HEK293 (cell line): ENCODE measurements around the gene E4F1.

Source experiments
- CTCF ChIP-seq: fragments of 450-650 bp; formaldehyde crosslinking; IDR thresholded peaks from 2 replicates; pipeline ENCODE4 v1.5.1; 2016; ENCODE audit warnings: missing biosample characterization, missing genetic modification characterization
- ZNF132 ChIP-seq: fragments of 450-650 bp; formaldehyde crosslinking; IDR thresholded peaks from 2 replicates; pipeline ENCODE4 v1.5.1; 2017; ENCODE audit warnings: missing biosample characterization, missing genetic modification characterization, borderline replicate concordance

GRCh38 chr16:2190002-2190658 is 33.3 kb upstream of the E4F1 start:
- TF ChIP-seq CTCF (no peak), ZNF132 (tag by site-specific recombination) (no peak)
